IMR-90 (cell line): ENCODE results near the gene SCAF4. TPM values are rescaled to one million over a fixed set of nuclear protein-coding genes. Genes with fewer than 3 reads are reported as not detected.

Experiments
- ATAC-seq: fragments of 200-7000 bp; cut with Tn5 transposase; 2 replicates; pipeline ENCODE4 v1.9.1; 2020; ENCODE audit warnings: low read depth, mild to moderate bottlenecking, moderate library complexity
- BruUV-seq: library from RNA; stranded (reverse); fragments of 400-500 nt; replicated peaks from 2 replicates; lab custom pipeline; 2021; lab: Mats Ljungman, UMichigan
- CTCF ChIA-PET: fragments of 300-600 bp; formaldehyde crosslinking; extraction: SDS; loops from one replicate; lab custom pipeline; 2021; ENCODE audit warnings: antibody characterized with exemption; lab: Yijun Ruan, JAX
- POLR2A ChIA-PET: fragments of 300-600 bp; sonication (Branson Sonifier 250); formaldehyde crosslinking; loops from one replicate; lab custom pipeline; 2022; ENCODE audit warnings: antibody characterized with exemption; ENCODE audit not compliant: unreplicated experiment; lab: Charles Lee
- DNase-seq: peaks from one replicate; pipeline ENCODE4 v3.0.0; 2013
- H2AFZ ChIP-seq: replicated peaks from 2 replicates; pipeline ENCODE3; 2013; ENCODE audit warnings: low read length, mild to moderate bottlenecking; ENCODE audit not compliant: poor library complexity
- H2AK5ac ChIP-seq: 2 replicates; pipeline ENCODE4 v1.6.1; 2013; ENCODE audit warnings: low read depth, low read length, inconsistent platforms
- H2AK9ac ChIP-seq: replicated peaks from 2 replicates; pipeline ENCODE3; 2013; ENCODE audit warnings: mild to moderate bottlenecking, low read depth, low read length, moderate library complexity; ENCODE audit not compliant: poor library complexity
- H2BK120ac ChIP-seq: 2 replicates; pipeline ENCODE4 v1.6.1; 2013; ENCODE audit warnings: low read depth, low read length, inconsistent platforms
- H2BK15ac ChIP-seq: 3 replicates; pipeline ENCODE4 v1.6.1; 2013; ENCODE audit warnings: low read depth, low read length, inconsistent platforms
- H2BK20ac ChIP-seq: 2 replicates; pipeline ENCODE4 v1.6.1; 2013; ENCODE audit warnings: low read depth, mild to moderate bottlenecking, inconsistent platforms, low read length, moderate library complexity
- H2BK5ac ChIP-seq: 2 replicates; pipeline ENCODE4 v1.6.1; 2013; ENCODE audit warnings: mild to moderate bottlenecking, low read depth, low read length, inconsistent platforms; ENCODE audit not compliant: poor library complexity, severe bottlenecking
- H3K14ac ChIP-seq: replicated peaks from 2 replicates; pipeline ENCODE4 v1.6.1; 2013; ENCODE audit warnings: low read depth, low read length, inconsistent platforms
- H3K18ac ChIP-seq: 2 replicates; pipeline ENCODE4 v1.6.1; 2013; ENCODE audit warnings: low read depth, low read length, control low read depth
- H3K23ac ChIP-seq: 2 replicates; pipeline ENCODE4 v1.6.1; 2013; ENCODE audit warnings: low read depth, low read length, inconsistent platforms
- H3K27ac ChIP-seq: 2 replicates; pipeline ENCODE4 v1.5.1; 2013; ENCODE audit warnings: mild to moderate bottlenecking, control low read depth, low read length; ENCODE audit not compliant: insufficient read depth
- H3K27me3 ChIP-seq: 2 replicates; pipeline ENCODE4 v1.6.1; 2013; ENCODE audit warnings: low read length; ENCODE audit not compliant: control insufficient read depth, insufficient read depth
- H3K36me3 ChIP-seq: 2 replicates; pipeline ENCODE4 v1.6.1; 2013; ENCODE audit warnings: low read length, mixed read lengths; ENCODE audit not compliant: control insufficient read depth, insufficient read depth
- H3K4ac ChIP-seq: 2 replicates; pipeline ENCODE4 v1.6.1; 2013; ENCODE audit warnings: low read depth, low read length, inconsistent platforms
- H3K4me1 ChIP-seq: 2 replicates; pipeline ENCODE4 v1.6.1; 2013; ENCODE audit warnings: low read length, mixed read lengths; ENCODE audit not compliant: control insufficient read depth, insufficient read depth
- H3K4me2 ChIP-seq: 2 replicates; pipeline ENCODE4 v1.6.1; 2013; ENCODE audit warnings: low read depth, mild to moderate bottlenecking, control low read depth, low read length, moderate library complexity
- H3K4me3 ChIP-seq: 2 replicates; pipeline ENCODE4 v1.5.1; 2013; ENCODE audit warnings: low read depth, mild to moderate bottlenecking, control low read depth, low read length, moderate library complexity; ENCODE audit not compliant: insufficient read depth
- H3K56ac ChIP-seq: 2 replicates; pipeline ENCODE4 v1.6.1; 2013; ENCODE audit warnings: low read length, inconsistent platforms; ENCODE audit not compliant: insufficient read depth; ENCODE audit errors: extremely low read depth
- H3K79me1 ChIP-seq, 2 experiments: 2 replicates each; pipeline ENCODE4 v1.6.1; 2013; ENCODE audit warnings: low read length in 2 of 2, inconsistent platforms in 1 of 2, low read depth in 1 of 2
- H3K9ac ChIP-seq: 2 replicates; pipeline ENCODE4 v1.6.1; 2013; ENCODE audit warnings: low read depth, low read length, control low read depth
- H3K9me1 ChIP-seq: 2 replicates; pipeline ENCODE4 v1.6.1; 2013; ENCODE audit warnings: low read length, inconsistent platforms; ENCODE audit not compliant: insufficient read depth
- H3K9me3 ChIP-seq: 2 replicates; pipeline ENCODE4 v1.6.1; 2013; ENCODE audit warnings: low read length; ENCODE audit not compliant: control insufficient read depth, insufficient read depth
- H4K20me1 ChIP-seq: 2 replicates; pipeline ENCODE4 v1.6.1; 2013; ENCODE audit warnings: low read length, inconsistent platforms; ENCODE audit not compliant: insufficient read depth
- H4K5ac ChIP-seq: 2 replicates; pipeline ENCODE4 v1.6.1; 2013; ENCODE audit warnings: mild to moderate bottlenecking, low read depth, low read length, control low read depth
- H4K8ac ChIP-seq, 2 experiments: 2 replicates each; pipeline ENCODE4 v1.6.1; 2013; ENCODE audit warnings: low read depth in 2 of 2, low read length in 2 of 2, control low read depth in 1 of 2, inconsistent platforms in 1 of 2
- H4K91ac ChIP-seq: 2 replicates; pipeline ENCODE4 v1.6.1; 2013; ENCODE audit warnings: low read depth, low read length, inconsistent platforms; ENCODE audit not compliant: insufficient read depth
- BHLHE40 ChIP-seq: fragments of 150-350 bp; IDR thresholded peaks from 2 replicates; pipeline ENCODE4 v1.6.1; 2016; ENCODE audit warnings: mild to moderate bottlenecking, low read depth, low read length
- CEBPB ChIP-seq: IDR thresholded peaks from 2 replicates; pipeline ENCODE4 v1.6.1; 2012; ENCODE audit warnings: low read depth, low read length, improper control_type of control experiment
- CHD1 ChIP-seq: IDR thresholded peaks from 2 replicates; pipeline ENCODE4 v1.6.1; 2012; ENCODE audit warnings: low read depth, low read length, improper control_type of control experiment
- CTCF ChIP-seq: conservative IDR thresholded peaks from 2 replicates; pipeline ENCODE4 v1.5.1; 2012; ENCODE audit warnings: mild to moderate bottlenecking, low read depth, low read length, improper control_type of control experiment
- ELK1 ChIP-seq: fragments of 150-350 bp; IDR thresholded peaks from 2 replicates; pipeline ENCODE4 v1.6.1; 2016; ENCODE audit warnings: low read depth, mild to moderate bottlenecking, low read length, moderate library complexity, borderline replicate concordance
- FOS ChIP-seq: fragments of 150-350 bp; IDR thresholded peaks from 2 replicates; pipeline ENCODE4 v1.6.1; 2016; ENCODE audit warnings: low read depth, low read length
- MAFK ChIP-seq: IDR thresholded peaks from 2 replicates; pipeline ENCODE4 v1.6.1; 2012; ENCODE audit warnings: low read depth, low read length, improper control_type of control experiment
- MAZ ChIP-seq: IDR thresholded peaks from 2 replicates; pipeline ENCODE4 v1.6.1; 2012; ENCODE audit warnings: low read depth, mild to moderate bottlenecking, low read length, improper control_type of control experiment, moderate library complexity, borderline replicate concordance
- MXI1 ChIP-seq: IDR thresholded peaks from 2 replicates; pipeline ENCODE4 v1.6.1; 2012; ENCODE audit warnings: low read depth, mild to moderate bottlenecking, low read length, moderate library complexity, borderline replicate concordance
- NFE2L2 ChIP-seq: fragments of 150-350 bp; IDR thresholded peaks from 2 replicates; pipeline ENCODE4 v1.6.1; 2016; ENCODE audit warnings: low read depth, mild to moderate bottlenecking, low read length
- POLR2A ChIP-seq: IDR thresholded peaks from 2 replicates; pipeline ENCODE4 v1.6.1; 2012; ENCODE audit warnings: mild to moderate bottlenecking, low read depth, low read length
- RAD21 ChIP-seq: IDR thresholded peaks from 2 replicates; pipeline ENCODE4 v1.6.1; 2012; ENCODE audit warnings: low read length, improper control_type of control experiment
- RCOR1 ChIP-seq: IDR thresholded peaks from 2 replicates; pipeline ENCODE4 v1.6.1; 2012; ENCODE audit warnings: mild to moderate bottlenecking, low read length, improper control_type of control experiment; ENCODE audit not compliant: insufficient replicate concordance
- RFX5 ChIP-seq: IDR thresholded peaks from 2 replicates; pipeline ENCODE4 v1.8.0; 2012; ENCODE audit warnings: low read depth, mild to moderate bottlenecking, low read length, moderate library complexity
- SMC3 ChIP-seq: fragments of 150-350 bp; IDR thresholded peaks from 2 replicates; pipeline ENCODE4 v1.6.1; 2016; ENCODE audit warnings: low read depth, mild to moderate bottlenecking, antibody characterized with exemption, low read length, moderate library complexity
- USF2 ChIP-seq: fragments of 150-350 bp; IDR thresholded peaks from 2 replicates; pipeline ENCODE4 v1.6.1; 2017; ENCODE audit warnings: mild to moderate bottlenecking, antibody characterized with exemption, low read length, low read depth
- WGBS, 2 experiments: methylation state at CpG; one replicate each; pipeline versions ENCODE4 v1.1.5 to v1.1.7; 2013; ENCODE audit warnings: missing lambda C conversion rate in 2 of 2; ENCODE audit not compliant: insufficient read length in 1 of 2; ENCODE audit errors: extremely low coverage in 2 of 2; 5-methylcytosine and 5-hydroxymethylcytosine counted together
- dilution Hi-C: fragments of 300-500 bp; cut with HindIII; formaldehyde crosslinking; loops from one replicate; pipeline ENCODE4 v1.14.3; 2018; ENCODE audit warnings: low sequenced_read_pairs; ENCODE audit not compliant: unreplicated experiment
- in situ Hi-C: fragments of 300-500 bp; cut with MboI; formaldehyde crosslinking; loops from 3 replicates; pipeline ENCODE4 v1.14.3; 2019; ENCODE audit warnings: low sequenced_read_pairs, inconsistent platforms, mixed read lengths
- intact Hi-C: fragments of 100-400 bp; cut with micrococcal nuclease; formaldehyde crosslinking; loops from 2 replicates; pipeline ENCODE4 v1.10.0; 2022
- polyA plus RNA-seq, 3 experiments: library from polyadenylated mRNA; depleted of rRNA; stranded (reverse); fragments of >200 nt; gene quantifications; 2 replicates each; pipeline ENCODE4 v1.2.3, GENCODE V29; 2012; ENCODE audit warnings: low replicate concordance in 1 of 3
- total RNA-seq: library from RNA; depleted of rRNA; stranded (reverse); fragments of >200 nt; gene quantifications from 2 replicates; pipeline ENCODE4 v1.2.3, GENCODE V29; 2012

The SCAF4 gene
- total and polyA plus RNA-seq, 2 of the 4 experiments (the other 2 are of a cell fraction) = 2.7 to 12.1 TPM

GRCh38 chr21:31641416-31641922, 90.4 kb downstream of the SCAF4 start:
- no peak overlapping the region for H2BK120ac ChIP-seq
- TF ChIP-seq BHLHE40 = no peak
- TF ChIP-seq CTCF = no peak
- TF ChIP-seq MAZ = no peak
- TF ChIP-seq ELK1 = no peak
- TF ChIP-seq USF2 = no peak
- TF ChIP-seq NFE2L2 = no peak
- TF ChIP-seq CHD1 = no peak
- no peak for TF ChIP-seq MAFK
- TF ChIP-seq SMC3 = no peak
- no peak for TF ChIP-seq POLR2A
- TF ChIP-seq RCOR1 = no peak
- TF ChIP-seq RFX5 = no peak
- no peak for TF ChIP-seq MXI1
- TF ChIP-seq RAD21 = no peak
- TF ChIP-seq FOS = no peak
- no peak for TF ChIP-seq CEBPB
- 50% methylated on average over 2 of the region's 12 CpGs; no CpG with 5 or more reads in 1 of the 2 experiments for WGBS, 2 experiments
- no peak overlapping the region for H3K14ac ChIP-seq
- H3K27ac ChIP-seq = no peak overlapping the region
- DNase-seq (no peak), ATAC-seq (no peak)
- no peaks in the 10 kb centered on the region for H3K36me3 ChIP-seq
- no peak overlapping the region for H2BK15ac ChIP-seq
- no peak overlapping the region for H2BK5ac ChIP-seq
- H4K91ac ChIP-seq = no peak overlapping the region
- no peaks in the 10 kb centered on the region for H3K4me1 ChIP-seq
- H3K23ac ChIP-seq = no peak overlapping the region
- no peak overlapping the region for H2BK20ac ChIP-seq
- H2AK5ac ChIP-seq = no peak overlapping the region
- H2AK9ac ChIP-seq = no peak overlapping the region
- H4K20me1 ChIP-seq = no peaks in the 10 kb centered on the region
- dilution Hi-C loops (no loop called here), in situ Hi-C loops (no loop called here), intact Hi-C loops (no loop called here)
- H3K9me1 ChIP-seq = no peaks in the 10 kb centered on the region
- ChIA-PET POLR2A (no interaction called here), CTCF (no interaction called here)
- BruUV-seq = no TSS peak
- no peak overlapping the region for H4K5ac ChIP-seq
- H3K79me1 ChIP-seq = no peaks in the 10 kb centered on the region
- no peak overlapping the region for H2AFZ ChIP-seq
- H4K8ac ChIP-seq = no peak overlapping the region
- no peak overlapping the region for H3K4me2 ChIP-seq
- no peaks in the 10 kb centered on the region for H3K27me3 ChIP-seq
- no peak overlapping the region for H3K9ac ChIP-seq
- no peak overlapping the region for H3K4ac ChIP-seq
- H3K56ac ChIP-seq = no peak overlapping the region
- no peak overlapping the region for H3K18ac ChIP-seq
- H3K9me3 ChIP-seq = peaks cover 2% of the 10 kb centered on the region; the same call in 1 of the 2 replicates
- H3K4me3 ChIP-seq = no peak overlapping the region
